H1 (cell line): Measurements from ENCODE around the gene TTC28. TPM values are rescaled to one million over a fixed set of nuclear protein-coding genes. Genes with fewer than 3 reads are reported as not detected.

ENCODE experiments used
- CTCF ChIA-PET: fragments of 300-600 bp; sonication (Branson Sonifier 250); formaldehyde crosslinking; loops from one replicate; lab custom pipeline; 2021; ENCODE audit not compliant: partially characterized antibody; lab: Charles Lee
- POLR2A ChIA-PET: fragments of 300-600 bp; sonication (Branson Sonifier 250); formaldehyde crosslinking; loops from one replicate; lab custom pipeline; 2021; ENCODE audit warnings: inconsistent platforms; ENCODE audit not compliant: partially characterized antibody; lab: Charles Lee
- DNase-seq, 2 experiments: peaks; one replicate each; pipeline versions ENCODE4 v3.0.0 to v3.0.0-alpha.2; 2010 to 2022; ENCODE audit warnings: low spot score in 2 of 2, low read depth in 1 of 2, mixed read lengths in 1 of 2
- FAIRE-seq: peaks from 2 replicates; lab custom pipeline; 2011; peaks lifted over from hg19 to GRCh38; lab: Jason Lieb, UNC
- H2AFZ ChIP-seq: 2 replicates; pipeline ENCODE4 v1.8.1; 2012; ENCODE audit warnings: low read length, inconsistent platforms
- H2AK5ac ChIP-seq: 2 replicates; pipeline ENCODE4 v1.6.1; 2013; ENCODE audit warnings: low read depth, low read length
- H2BK120ac ChIP-seq: replicated peaks from 2 replicates; pipeline ENCODE3; 2013; ENCODE audit warnings: low read depth, low read length, inconsistent platforms
- H2BK12ac ChIP-seq: 2 replicates; pipeline ENCODE4 v1.6.1; 2013; ENCODE audit warnings: low read depth, low read length
- H2BK15ac ChIP-seq: 2 replicates; pipeline ENCODE4 v1.6.1; 2013; ENCODE audit warnings: low read length
- H2BK20ac ChIP-seq: 2 replicates; pipeline ENCODE4 v1.6.1; 2013; ENCODE audit warnings: low read length
- H2BK5ac ChIP-seq: 2 replicates; pipeline ENCODE4 v1.6.1; 2013; ENCODE audit warnings: low read depth, low read length
- H3K14ac ChIP-seq: 2 replicates; pipeline ENCODE4 v1.6.1; 2013; ENCODE audit warnings: inconsistent platforms; ENCODE audit not compliant: insufficient read length
- H3K18ac ChIP-seq: 2 replicates; pipeline ENCODE4 v1.6.1; 2013; ENCODE audit warnings: low read length; ENCODE audit errors: extremely low read depth
- H3K23ac ChIP-seq: 2 replicates; pipeline ENCODE4 v1.6.1; 2013; ENCODE audit warnings: inconsistent platforms; ENCODE audit not compliant: insufficient read length
- H3K23me2 ChIP-seq: 2 replicates; pipeline ENCODE4 v1.6.1; 2013; ENCODE audit warnings: low read depth, low read length
- H3K27ac ChIP-seq: 2 replicates; pipeline ENCODE4 v1.6.1; 2011; ENCODE audit warnings: low read depth, low read length, inconsistent platforms
- H3K27me3 ChIP-seq, 4 experiments: replicated peaks in 1 of 4; 1 replicate in 1 of 4; 2 replicates in 3 of 4; pipeline versions ENCODE4 v1.6.1 to v1.8.1; 2011 to 2013; ENCODE audit warnings: low read length in 3 of 4, mild to moderate bottlenecking in 3 of 4, inconsistent platforms in 2 of 4, mixed read lengths in 2 of 4, moderate library complexity in 1 of 4; ENCODE audit not compliant: control insufficient read depth in 3 of 4, insufficient read depth in 3 of 4; ENCODE audit errors: extremely low read depth in 1 of 4
- H3K36me3 ChIP-seq, 4 experiments: 2 replicates each; pipeline versions ENCODE4 v1.6.1 to v1.8.1; 2011 to 2013; ENCODE audit warnings: mild to moderate bottlenecking in 4 of 4, low read length in 3 of 4, moderate library complexity in 2 of 4, control low read depth in 1 of 4, inconsistent platforms in 1 of 4; ENCODE audit not compliant: insufficient read depth in 4 of 4, control insufficient read depth in 2 of 4
- H3K4ac ChIP-seq: replicated peaks from 2 replicates; pipeline ENCODE3; 2013; ENCODE audit warnings: low read length, low read depth, mixed read lengths, inconsistent platforms; ENCODE audit not compliant: insufficient read length
- H3K4me1 ChIP-seq, 4 experiments: replicated peaks in 1 of 4; 1 replicate in 1 of 4; 2 replicates in 3 of 4; pipeline versions ENCODE4 v1.6.1 to v1.8.1; 2011 to 2013; ENCODE audit warnings: low read length in 3 of 4, inconsistent platforms in 2 of 4, mixed read lengths in 1 of 4; ENCODE audit not compliant: insufficient read depth in 4 of 4, control insufficient read depth in 3 of 4
- H3K4me2 ChIP-seq, 2 experiments: 2 replicates each; pipeline versions ENCODE4 v1.6.1 to v1.8.1; 2011 to 2013; ENCODE audit warnings: low read depth in 2 of 2, low read length in 2 of 2, control low read depth in 1 of 2, inconsistent platforms in 1 of 2, mild to moderate bottlenecking in 1 of 2; ENCODE audit not compliant: insufficient read depth in 1 of 2
- H3K4me3 ChIP-seq, 4 experiments: fragments of 200-600, 300-600 bp in 1 of 4; sonication (generic), shearing (Covaris generic), sonication (Bioruptor Twin) in 1 of 4; 2 replicates each; pipeline versions ENCODE4 v1.5.1 to v1.8.1; 2011 to 2016; ENCODE audit warnings: low read length in 4 of 4, low read depth in 3 of 4, control low read depth in 2 of 4, inconsistent platforms in 2 of 4, mild to moderate bottlenecking in 2 of 4, mixed read lengths in 1 of 4, moderate library complexity in 1 of 4; ENCODE audit not compliant: insufficient read depth in 2 of 4; ENCODE audit errors: extremely low read depth in 1 of 4
- H3K56ac ChIP-seq: replicated peaks from 2 replicates; pipeline ENCODE3; 2013; ENCODE audit warnings: low read depth, mild to moderate bottlenecking, mixed read lengths, low read length, inconsistent platforms; ENCODE audit not compliant: insufficient read length
- H3K79me1 ChIP-seq: 2 replicates; pipeline ENCODE4 v1.6.1; 2013; ENCODE audit warnings: low read depth, low read length, control low read depth
- H3K79me2 ChIP-seq, 2 experiments: 2 replicates each; pipeline versions ENCODE4 v1.6.1 to v1.8.1; 2012 to 2013; ENCODE audit warnings: low read length in 2 of 2, mild to moderate bottlenecking in 2 of 2, inconsistent platforms in 1 of 2; ENCODE audit not compliant: insufficient read depth in 2 of 2, control insufficient read depth in 1 of 2
- H3K9ac ChIP-seq, 4 experiments: replicated peaks in 1 of 4; 1 replicate in 1 of 4; 2 replicates in 3 of 4; pipeline versions ENCODE4 v1.6.1 to v1.8.1; 2011 to 2013; ENCODE audit warnings: low read depth in 3 of 4, low read length in 3 of 4, control low read depth in 2 of 4, mild to moderate bottlenecking in 2 of 4, moderate library complexity in 2 of 4, inconsistent platforms in 1 of 4; ENCODE audit errors: extremely low read depth in 1 of 4
- H3K9me3 ChIP-seq, 2 experiments: 2 replicates each; pipeline versions ENCODE4 v1.6.1 to v1.8.1; 2012 to 2013; ENCODE audit warnings: mild to moderate bottlenecking in 2 of 2, moderate library complexity in 2 of 2, control low read depth in 1 of 2, inconsistent platforms in 1 of 2, low read depth in 1 of 2, low read length in 1 of 2, mixed read lengths in 1 of 2; ENCODE audit not compliant: insufficient read depth in 2 of 2
- H4K20me1 ChIP-seq, 2 experiments: replicated peaks in 1 of 2; 2 replicates each; pipeline versions ENCODE3 to v1.8.1; 2011 to 2013; ENCODE audit warnings: inconsistent platforms in 2 of 2, low read length in 2 of 2, mild to moderate bottlenecking in 1 of 2; ENCODE audit not compliant: insufficient read depth in 2 of 2, control insufficient read depth in 1 of 2
- H4K5ac ChIP-seq: 2 replicates; pipeline ENCODE4 v1.6.1; 2013; ENCODE audit warnings: low read length, low read depth, mixed read lengths, inconsistent platforms; ENCODE audit not compliant: insufficient read length
- H4K8ac ChIP-seq: 2 replicates; pipeline ENCODE4 v1.8.0; 2013; ENCODE audit warnings: mild to moderate bottlenecking, moderate library complexity, low read length, inconsistent platforms; ENCODE audit not compliant: insufficient read depth; ENCODE audit errors: extremely low read depth
- H4K91ac ChIP-seq: replicated peaks from 2 replicates; pipeline ENCODE3; 2013; ENCODE audit warnings: low read length, mixed read lengths, inconsistent platforms; ENCODE audit not compliant: insufficient read length
- CEBPB ChIP-seq: IDR thresholded peaks from 2 replicates; pipeline ENCODE4 v1.6.1; 2012; ENCODE audit warnings: low read depth, low read length
- CTBP2 ChIP-seq: IDR thresholded peaks from 2 replicates; pipeline ENCODE4 v1.7.0; 2011; ENCODE audit warnings: borderline replicate concordance, mild to moderate bottlenecking, moderate library complexity, mixed read lengths, low read length; ENCODE audit not compliant: insufficient read depth, insufficient read length
- JUN ChIP-seq: IDR thresholded peaks from 2 replicates; pipeline ENCODE4 v1.6.1; 2011; ENCODE audit warnings: low read depth, mild to moderate bottlenecking, improper control_type of control experiment, low read length
- JUND ChIP-seq: IDR thresholded peaks from 2 replicates; pipeline ENCODE4 v1.6.1; 2011; ENCODE audit warnings: mild to moderate bottlenecking, improper control_type of control experiment, low read length
- POLR2A ChIP-seq, 2 experiments: IDR thresholded peaks; 1 replicate in 1 of 2; 2 replicates in 1 of 2; pipeline ENCODE4 v1.6.1; 2011; ENCODE audit warnings: low read depth in 2 of 2, low read length in 2 of 2, mild to moderate bottlenecking in 2 of 2; ENCODE audit errors: control extremely low read depth in 1 of 2
- POU5F1 ChIP-seq: IDR thresholded peaks from 2 replicates; pipeline ENCODE4 v1.6.1; 2011; ENCODE audit warnings: low read depth, mild to moderate bottlenecking, low read length, moderate library complexity
- RAD21 ChIP-seq, 2 experiments: IDR thresholded peaks in 1 of 2; conservative IDR thresholded peaks in 1 of 2; 2 replicates each; pipeline ENCODE4 v1.6.1; 2011; ENCODE audit warnings: low read depth in 2 of 2, low read length in 2 of 2, improper control_type of control experiment in 1 of 2, inconsistent platforms in 1 of 2, mild to moderate bottlenecking in 1 of 2, moderate library complexity in 1 of 2
- SUZ12 ChIP-seq: fragments of 200-600 bp; sonication (generic); IDR thresholded peaks from 2 replicates; pipeline ENCODE4 v1.6.1; 2012; ENCODE audit warnings: mild to moderate bottlenecking, inconsistent platforms, low read length, moderate library complexity, mixed read lengths
- ZNF274 ChIP-seq: IDR thresholded peaks from 2 replicates; pipeline ENCODE4 v1.7.0; 2012; ENCODE audit warnings: low read length, borderline replicate concordance; ENCODE audit errors: extremely low read depth
- WGBS, 2 experiments: shearing (Covaris generic) in 1 of 2; methylation state at CpG; one replicate each; pipeline versions ENCODE4 v1.1.6 to v1.1.7; 2013 to 2015; ENCODE audit warnings: low lambda C conversion rate in 2 of 2, mixed read lengths in 2 of 2, inconsistent platforms in 1 of 2, low coverage in 1 of 2, missing lambda C conversion rate in 1 of 2; ENCODE audit not compliant: insufficient replicate concordance in 2 of 2, insufficient coverage in 1 of 2, insufficient read length in 1 of 2; ENCODE audit errors: extremely low coverage in 1 of 2, missing lambda C conversion rate in 1 of 2; 5-methylcytosine and 5-hydroxymethylcytosine counted together
- polyA plus RNA-seq, 7 experiments: library from polyadenylated mRNA; depleted of rRNA in 3 of 7; stranded (reverse) in 5 of 7; unstranded in 2 of 7; fragments of >200 nt in 5 of 7; fragments of 200-250 nt in 2 of 7; gene quantifications; 1 replicate in 5 of 7; 2 replicates in 1 of 7; 4 replicates in 1 of 7; pipeline versions ENCODE4 v1.2.1 to v1.2.3, GENCODE V29; 2011 to 2013; ENCODE audit warnings: missing spikeins in 2 of 7, mixed read lengths in 2 of 7
- total RNA-seq: library from RNA; stranded (reverse); fragmentation: NEBNext Ultra II Directional; extraction: Animal tissue kit (Norgen Biotek cat#: 25700); gene quantifications from 2 replicates; pipeline ENCODE4 v1.2.1, GENCODE V29; 2021

The TTC28 gene
- total and polyA plus RNA-seq, 2 of the 8 experiments (the other 6 are each of a cell fraction or from before 2014, with no cell fraction given): 2.6 to 12.6 TPM

DNA sequence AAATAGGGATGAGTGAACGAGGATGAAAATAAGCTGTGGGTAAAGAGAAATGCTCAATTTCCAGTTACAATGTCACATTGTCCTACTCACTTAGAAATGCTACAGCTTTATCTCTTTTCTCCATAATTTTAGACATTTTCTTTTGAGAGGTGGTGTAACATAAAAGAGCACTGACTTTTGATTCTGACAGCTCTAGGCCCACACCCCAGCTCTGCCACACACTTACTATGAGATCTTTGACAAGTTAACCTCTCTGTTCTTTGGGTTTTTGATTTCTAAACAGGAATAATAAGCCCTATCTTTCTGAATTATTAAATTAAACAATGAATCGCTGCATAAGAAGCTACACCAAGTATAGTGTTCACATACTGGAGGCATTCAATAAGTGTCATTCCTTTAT lies 532.2 kb downstream of the TTC28 start:
- H2AK5ac ChIP-seq: no peak overlapping the region
- no peaks in the 10 kb centered on the region for H3K23me2 ChIP-seq
- no peak overlapping the region for H2BK120ac ChIP-seq
- H2BK5ac ChIP-seq: no peak overlapping the region
- no peak overlapping the region for H2AFZ ChIP-seq
- H3K9ac ChIP-seq: no peak overlapping the region
- ChIA-PET POLR2A (no interaction called here), CTCF (interaction anchor here (2.1 kb wide), 1 partner anchor 36 kb away, joined by 9 read pairs; no protein-coding TSS in a partner anchor)
- H3K27me3 ChIP-seq: no peaks in the 10 kb centered on the region
- no peak overlapping the region for H2BK20ac ChIP-seq
- no peaks in the 10 kb centered on the region for H3K79me2 ChIP-seq
- H3K79me1 ChIP-seq: no peaks in the 10 kb centered on the region
- H2BK15ac ChIP-seq: no peak overlapping the region
- no peaks in the 10 kb centered on the region for H3K9me3 ChIP-seq
- no peak overlapping the region for H3K56ac ChIP-seq
- no peaks in the 10 kb centered on the region for H3K36me3 ChIP-seq
- no peak overlapping the region for H4K8ac ChIP-seq
- no peak overlapping the region for H3K27ac ChIP-seq
- H3K4me3 ChIP-seq: no peak overlapping the region
- WGBS, 2 experiments: 89% methylated on average over 2 of the region's 2 CpGs; no CpG with 5 or more reads in 1 of the 2 experiments
- no peaks in the 10 kb centered on the region for H4K20me1 ChIP-seq
- H4K91ac ChIP-seq: no peak overlapping the region
- no peak overlapping the region for H3K23ac ChIP-seq
- H4K5ac ChIP-seq: no peak overlapping the region
- no peak for DNase-seq
- H3K4ac ChIP-seq: no peak overlapping the region
- no peak overlapping the region for H3K14ac ChIP-seq
- H2BK12ac ChIP-seq: no peak overlapping the region
- no peak for FAIRE-seq
- H3K4me2 ChIP-seq: no peak overlapping the region
- H3K18ac ChIP-seq: no peak overlapping the region
- peaks cover 0 to 6% (median 3%) of the 10 kb centered on the region in 4 experiments; a peak in 3 of 7 replicates for H3K4me1 ChIP-seq
- no peak for TF ChIP-seq JUND
- TF ChIP-seq JUN: no peak
- no peak for TF ChIP-seq CTBP2
- TF ChIP-seq RAD21 (IDR thresholded peaks at IDR 0.05 in 1 of 2, conservative IDR thresholded peaks at IDR 0.05 in 1 of 2; ENCODE audit: low read depth in 2 of 2, low read length in 2 of 2): no peak
- TF ChIP-seq POLR2A (IDR thresholded peaks at IDR 0.05; ENCODE audit: control extremely low read depth in 1 of 2, low read depth in 2 of 2, low read length in 2 of 2): no peak
- TF ChIP-seq POU5F1: no peak
- TF ChIP-seq CEBPB: no peak
- TF ChIP-seq ZNF274: no peak
- no peak for TF ChIP-seq SUZ12
